ENCODE measurements around the gene SNX9.

DNA sequence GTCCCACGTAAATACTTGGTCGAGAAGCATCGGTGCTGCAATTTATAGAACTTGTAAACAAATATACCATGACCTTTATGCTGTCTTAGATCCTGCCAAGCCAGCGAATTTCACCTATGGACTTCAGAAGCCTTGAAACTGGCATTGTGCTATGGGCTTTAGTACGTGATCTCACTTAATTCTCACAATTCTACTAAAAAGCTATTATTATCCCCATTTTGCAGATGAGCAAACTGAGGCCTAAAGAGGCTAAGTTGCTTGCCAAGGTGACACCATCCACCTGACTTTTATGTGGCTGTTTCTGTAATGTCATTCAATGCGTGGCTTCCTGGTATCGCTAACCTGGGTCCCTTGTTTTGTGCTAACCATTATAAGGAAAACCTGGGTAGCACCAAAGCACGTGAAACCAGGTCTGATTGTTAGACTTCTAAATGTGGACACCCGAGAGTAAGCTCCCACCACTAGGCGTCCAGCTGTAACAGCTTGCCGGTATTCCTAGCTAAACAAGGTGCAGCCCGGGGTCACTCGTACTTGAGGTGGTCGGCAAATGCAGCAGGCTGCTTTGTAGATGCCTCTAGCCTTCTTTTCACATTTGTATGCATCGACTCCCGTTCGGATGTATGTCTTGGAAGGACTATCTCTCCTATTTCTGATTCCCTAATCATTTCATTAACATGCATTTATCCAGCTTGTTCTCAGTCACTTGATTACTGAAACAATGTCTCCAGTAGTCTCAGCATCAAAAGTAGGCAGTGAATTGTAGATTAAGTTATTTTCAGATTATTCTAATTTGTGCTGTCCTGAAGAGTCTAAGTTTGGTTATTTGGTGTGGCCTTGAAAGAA, 159.7 kb downstream of the SNX9 start:
- TF ChIP-seq, protein P1, sequence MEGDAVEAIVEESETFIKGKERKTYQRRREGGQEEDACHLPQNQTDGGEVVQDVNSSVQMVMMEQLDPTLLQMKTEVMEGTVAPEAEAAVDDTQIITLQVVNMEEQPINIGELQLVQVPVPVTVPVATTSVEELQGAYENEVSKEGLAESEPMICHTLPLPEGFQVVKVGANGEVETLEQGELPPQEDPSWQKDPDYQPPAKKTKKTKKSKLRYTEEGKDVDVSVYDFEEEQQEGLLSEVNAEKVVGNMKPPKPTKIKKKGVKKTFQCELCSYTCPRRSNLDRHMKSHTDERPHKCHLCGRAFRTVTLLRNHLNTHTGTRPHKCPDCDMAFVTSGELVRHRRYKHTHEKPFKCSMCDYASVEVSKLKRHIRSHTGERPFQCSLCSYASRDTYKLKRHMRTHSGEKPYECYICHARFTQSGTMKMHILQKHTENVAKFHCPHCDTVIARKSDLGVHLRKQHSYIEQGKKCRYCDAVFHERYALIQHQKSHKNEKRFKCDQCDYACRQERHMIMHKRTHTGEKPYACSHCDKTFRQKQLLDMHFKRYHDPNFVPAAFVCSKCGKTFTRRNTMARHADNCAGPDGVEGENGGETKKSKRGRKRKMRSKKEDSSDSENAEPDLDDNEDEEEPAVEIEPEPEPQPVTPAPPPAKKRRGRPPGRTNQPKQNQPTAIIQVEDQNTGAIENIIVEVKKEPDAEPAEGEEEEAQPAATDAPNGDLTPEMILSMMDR (conservative IDR thresholded peaks at IDR 0.05 in 1 of 2, IDR thresholded peaks at IDR 0.05 in 1 of 2; ENCODE audit: low read depth in 1 of 2, low read length in 2 of 2): peak; percentile 41 to 46
- no peak for TF ChIP-seq EZH2 (IDR thresholded peaks at IDR 0.05; ENCODE audit: low read length, missing control alignments)

All from fibroblast of lung (primary cell).